ENCODE measurements around the gene ATP1B4.

- TF ChIP-seq CTCF (IDR thresholded peaks at IDR 0.05; ENCODE audit: low read depth, low read length, poor library complexity, severe bottlenecking) (no peak), EZH2phosphoT487 (IDR thresholded peaks at IDR 0.05; ENCODE audit: borderline replicate concordance, low read length) (no peak)
These were observed 3.0 kb upstream of the ATP1B4 start for GRCh38 chrX:120358737-120359456.

All from DOHH2 (cell line).